GM08714 (cell line): ENCODE results near the gene PCDH17.

ENCODE experiments used
- H3K4me3 ChIP-seq: fragments of 200-500 bp; sonication (Bioruptor generic); 2 replicates; pipeline ENCODE4 v1.5.1; 2014; ENCODE audit warnings: mild to moderate bottlenecking, low read length, inconsistent platforms
- ZNF274 ChIP-seq: IDR thresholded peaks from 2 replicates; pipeline ENCODE4 v1.6.1; 2012; ENCODE audit warnings: mild to moderate bottlenecking, low read depth, low read length

Gene PCDH17

DNA sequence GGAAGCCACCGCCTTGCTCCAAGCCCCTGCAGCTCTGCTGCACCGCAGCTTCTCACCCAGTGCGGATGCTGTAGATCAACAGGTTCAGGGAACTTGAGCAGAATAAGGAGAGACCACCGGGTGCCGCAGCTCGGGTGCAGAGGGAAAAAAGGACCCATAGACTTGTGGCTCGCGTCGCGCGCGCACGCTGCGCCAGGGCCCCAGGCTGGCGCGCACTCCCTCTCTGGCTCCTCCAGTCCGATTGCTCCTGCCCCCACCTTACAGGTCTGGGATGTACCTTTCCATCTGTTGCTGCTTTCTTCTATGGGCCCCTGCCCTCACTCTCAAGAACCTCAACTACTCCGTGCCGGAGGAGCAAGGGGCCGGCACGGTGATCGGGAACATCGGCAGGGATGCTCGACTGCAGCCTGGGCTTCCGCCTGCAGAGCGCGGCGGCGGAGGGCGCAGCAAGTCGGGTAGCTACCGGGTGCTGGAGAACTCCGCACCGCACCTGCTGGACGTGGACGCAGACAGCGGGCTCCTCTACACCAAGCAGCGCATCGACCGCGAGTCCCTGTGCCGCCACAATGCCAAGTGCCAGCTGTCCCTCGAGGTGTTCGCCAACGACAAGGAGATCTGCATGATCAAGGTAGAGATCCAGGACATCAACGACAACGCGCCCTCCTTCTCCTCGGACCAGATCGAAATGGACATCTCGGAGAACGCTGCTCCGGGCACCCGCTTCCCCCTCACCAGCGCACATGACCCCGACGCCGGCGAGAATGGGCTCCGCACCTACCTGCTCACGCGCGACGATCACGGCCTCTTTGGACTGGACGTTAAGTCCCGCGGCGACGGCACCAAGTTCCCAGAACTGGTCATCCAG is 964 bp downstream of the PCDH17 start:
- peak overlapping the region; percentile 39; the same call in 1 of the 2 replicates for H3K4me3 ChIP-seq
- TF ChIP-seq ZNF274 = no peak

DNA sequence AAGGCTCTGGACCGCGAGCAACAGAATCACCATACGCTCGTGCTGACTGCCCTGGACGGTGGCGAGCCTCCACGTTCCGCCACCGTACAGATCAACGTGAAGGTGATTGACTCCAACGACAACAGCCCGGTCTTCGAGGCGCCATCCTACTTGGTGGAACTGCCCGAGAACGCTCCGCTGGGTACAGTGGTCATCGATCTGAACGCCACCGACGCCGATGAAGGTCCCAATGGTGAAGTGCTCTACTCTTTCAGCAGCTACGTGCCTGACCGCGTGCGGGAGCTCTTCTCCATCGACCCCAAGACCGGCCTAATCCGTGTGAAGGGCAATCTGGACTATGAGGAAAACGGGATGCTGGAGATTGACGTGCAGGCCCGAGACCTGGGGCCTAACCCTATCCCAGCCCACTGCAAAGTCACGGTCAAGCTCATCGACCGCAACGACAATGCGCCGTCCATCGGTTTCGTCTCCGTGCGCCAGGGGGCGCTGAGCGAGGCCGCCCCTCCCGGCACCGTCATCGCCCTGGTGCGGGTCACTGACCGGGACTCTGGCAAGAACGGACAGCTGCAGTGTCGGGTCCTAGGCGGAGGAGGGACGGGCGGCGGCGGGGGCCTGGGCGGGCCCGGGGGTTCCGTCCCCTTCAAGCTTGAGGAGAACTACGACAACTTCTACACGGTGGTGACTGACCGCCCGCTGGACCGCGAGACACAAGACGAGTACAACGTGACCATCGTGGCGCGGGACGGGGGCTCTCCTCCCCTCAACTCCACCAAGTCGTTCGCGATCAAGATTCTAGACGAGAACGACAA is 1.8 kb downstream of the PCDH17 start:
- no peak overlapping the region for H3K4me3 ChIP-seq

DNA sequence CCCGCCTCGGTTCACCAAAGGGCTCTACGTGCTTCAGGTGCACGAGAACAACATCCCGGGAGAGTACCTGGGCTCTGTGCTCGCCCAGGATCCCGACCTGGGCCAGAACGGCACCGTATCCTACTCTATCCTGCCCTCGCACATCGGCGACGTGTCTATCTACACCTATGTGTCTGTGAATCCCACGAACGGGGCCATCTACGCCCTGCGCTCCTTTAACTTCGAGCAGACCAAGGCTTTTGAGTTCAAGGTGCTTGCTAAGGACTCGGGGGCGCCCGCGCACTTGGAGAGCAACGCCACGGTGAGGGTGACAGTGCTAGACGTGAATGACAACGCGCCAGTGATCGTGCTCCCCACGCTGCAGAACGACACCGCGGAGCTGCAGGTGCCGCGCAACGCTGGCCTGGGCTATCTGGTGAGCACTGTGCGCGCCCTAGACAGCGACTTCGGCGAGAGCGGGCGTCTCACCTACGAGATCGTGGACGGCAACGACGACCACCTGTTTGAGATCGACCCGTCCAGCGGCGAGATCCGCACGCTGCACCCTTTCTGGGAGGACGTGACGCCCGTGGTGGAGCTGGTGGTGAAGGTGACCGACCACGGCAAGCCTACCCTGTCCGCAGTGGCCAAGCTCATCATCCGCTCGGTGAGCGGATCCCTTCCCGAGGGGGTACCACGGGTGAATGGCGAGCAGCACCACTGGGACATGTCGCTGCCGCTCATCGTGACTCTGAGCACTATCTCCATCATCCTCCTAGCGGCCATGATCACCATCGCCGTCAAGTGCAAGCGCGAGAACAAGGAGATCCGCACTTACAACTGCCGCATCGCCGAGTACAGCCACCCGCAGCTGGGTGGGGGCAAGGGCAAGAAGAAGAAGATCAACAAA is 2.6 kb downstream of the PCDH17 start:
- TF ChIP-seq ZNF274 = no peak
- H3K4me3 ChIP-seq = no peak overlapping the region

More for the DNA sequence above, 1.8 kb downstream of the PCDH17 start:
- no peak for TF ChIP-seq ZNF274

DNA sequence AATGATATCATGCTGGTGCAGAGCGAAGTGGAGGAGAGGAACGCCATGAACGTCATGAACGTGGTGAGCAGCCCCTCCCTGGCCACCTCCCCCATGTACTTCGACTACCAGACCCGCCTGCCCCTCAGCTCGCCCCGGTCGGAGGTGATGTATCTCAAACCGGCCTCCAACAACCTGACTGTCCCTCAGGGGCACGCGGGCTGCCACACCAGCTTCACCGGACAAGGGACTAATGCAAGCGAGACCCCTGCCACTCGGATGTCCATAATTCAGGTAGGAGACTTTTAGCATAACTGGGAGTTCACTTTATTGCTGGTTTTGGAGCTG is 3.3 kb downstream of the PCDH17 start:
- H3K4me3 ChIP-seq = no peak overlapping the region
- TF ChIP-seq ZNF274 = no peak

DNA sequence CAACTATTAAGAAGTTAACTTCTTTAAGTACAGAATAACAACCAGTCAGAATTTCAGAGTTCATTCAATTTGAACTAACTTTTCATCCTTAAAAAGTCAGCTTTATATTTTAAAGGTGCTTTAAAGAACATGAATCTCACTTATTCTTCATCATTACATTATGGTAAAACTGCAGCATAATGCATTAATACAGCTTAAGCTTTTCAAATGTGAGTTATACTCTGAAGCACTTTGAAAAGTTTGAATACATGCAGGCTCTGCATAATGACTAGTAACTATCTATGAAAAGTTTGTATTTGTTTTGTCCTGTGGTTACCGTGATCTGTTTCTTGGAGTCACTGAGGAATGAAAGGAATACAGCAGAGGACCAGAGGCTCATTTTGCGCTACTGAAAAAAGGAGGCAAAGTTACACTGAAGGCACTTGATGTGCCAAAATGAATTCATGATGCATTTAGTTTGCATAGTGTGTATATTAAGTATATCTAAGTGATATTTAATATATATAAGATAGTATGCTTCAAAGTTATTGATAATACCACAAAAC is 4.1 kb downstream of the PCDH17 start:
- TF ChIP-seq ZNF274 = no peak
- H3K4me3 ChIP-seq = no peak overlapping the region

DNA sequence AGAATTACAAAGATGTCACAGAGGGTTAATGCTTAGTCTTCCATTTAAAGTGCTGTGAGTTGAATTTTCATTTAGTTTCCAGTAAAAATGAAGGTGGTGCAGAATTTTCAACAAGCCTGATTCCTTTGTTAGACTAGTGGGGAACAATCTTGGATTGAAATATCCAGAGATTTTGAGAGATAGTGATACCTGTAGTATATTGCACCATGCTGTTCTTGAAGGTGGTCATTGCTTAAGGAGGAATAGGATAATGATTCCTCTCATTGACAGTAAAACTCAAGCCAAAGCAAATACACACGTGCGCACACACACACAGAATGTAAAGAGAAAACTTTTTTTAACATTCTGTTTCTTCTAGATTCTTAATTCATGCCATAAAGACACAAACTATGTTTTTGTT is 5.3 kb downstream of the PCDH17 start:
- TF ChIP-seq ZNF274 = no peak
- H3K4me3 ChIP-seq = no peak overlapping the region

DNA sequence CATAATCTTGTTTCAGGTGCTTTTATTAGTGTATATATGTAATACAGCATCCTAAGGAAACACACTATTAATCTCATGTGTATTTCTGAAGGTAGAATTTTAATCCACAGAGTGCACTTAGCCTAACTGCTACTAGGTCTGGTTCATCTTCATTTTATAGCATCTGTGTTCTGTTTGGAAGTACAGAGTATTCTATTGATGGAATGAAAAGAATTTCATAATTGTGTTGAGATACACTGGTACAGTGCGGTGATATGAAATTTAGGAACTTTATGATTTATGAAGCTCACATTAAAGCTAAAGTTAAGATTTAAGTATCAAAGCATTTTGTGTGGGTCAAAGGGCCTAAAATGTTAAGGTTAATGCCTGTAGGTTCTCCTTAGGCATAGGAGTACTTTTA is 6.0 kb downstream of the PCDH17 start:
- H3K4me3 ChIP-seq = no peak overlapping the region
- TF ChIP-seq ZNF274 = no peak

DNA sequence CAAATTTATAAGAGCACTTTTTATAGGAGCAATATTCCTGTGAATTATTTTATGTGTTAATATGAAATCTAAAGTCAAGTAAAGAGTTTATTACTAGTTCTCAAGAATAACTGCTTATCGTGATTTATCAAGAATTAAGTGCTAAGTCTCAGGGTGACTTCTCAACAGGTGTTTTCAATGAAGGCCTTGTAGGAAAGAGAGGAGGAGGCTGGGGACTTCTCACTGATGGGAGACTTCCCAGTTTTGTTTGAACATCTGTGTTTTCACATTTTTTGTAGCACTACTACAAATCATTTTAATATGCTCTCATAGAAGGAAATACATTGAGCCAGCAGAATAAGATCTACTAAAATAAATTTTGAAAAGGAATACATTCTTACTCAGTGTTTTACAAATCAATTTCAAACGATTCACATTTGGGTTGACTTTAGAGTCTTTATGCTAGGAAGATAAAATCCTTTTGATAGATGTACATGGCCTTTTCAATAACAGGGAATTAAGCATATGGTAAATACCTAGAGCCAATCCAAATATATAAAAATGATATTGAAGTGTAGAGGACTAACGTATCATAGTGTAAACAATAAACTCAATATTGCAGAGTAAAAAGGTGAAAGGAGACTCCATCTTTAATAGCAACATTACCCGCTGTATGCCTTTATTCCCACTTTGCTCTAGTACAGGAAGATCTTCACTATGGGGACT is 6.8 kb downstream of the PCDH17 start:
- H3K4me3 ChIP-seq = no peak overlapping the region
- no peak for TF ChIP-seq ZNF274

DNA sequence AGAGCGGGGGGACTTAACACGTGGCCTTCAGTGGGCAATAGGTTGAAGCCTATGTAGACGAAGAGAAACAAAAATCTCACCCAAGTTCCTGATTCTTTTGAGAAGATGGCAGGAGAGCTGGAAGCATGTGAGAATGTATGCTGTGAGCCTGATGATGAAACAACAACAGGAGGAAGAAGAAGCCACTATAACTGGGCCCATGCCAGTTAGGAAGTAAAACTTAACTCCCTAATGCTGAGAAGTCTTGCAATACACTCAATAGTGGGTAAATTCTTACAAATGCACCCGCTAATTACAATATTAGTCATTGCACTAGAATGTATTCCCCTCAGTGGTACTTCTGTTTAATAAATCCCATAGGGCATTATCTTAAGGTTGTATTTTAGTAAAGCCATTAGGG is 9.1 kb downstream of the PCDH17 start:
- no peak for TF ChIP-seq ZNF274
- no peak overlapping the region for H3K4me3 ChIP-seq

DNA sequence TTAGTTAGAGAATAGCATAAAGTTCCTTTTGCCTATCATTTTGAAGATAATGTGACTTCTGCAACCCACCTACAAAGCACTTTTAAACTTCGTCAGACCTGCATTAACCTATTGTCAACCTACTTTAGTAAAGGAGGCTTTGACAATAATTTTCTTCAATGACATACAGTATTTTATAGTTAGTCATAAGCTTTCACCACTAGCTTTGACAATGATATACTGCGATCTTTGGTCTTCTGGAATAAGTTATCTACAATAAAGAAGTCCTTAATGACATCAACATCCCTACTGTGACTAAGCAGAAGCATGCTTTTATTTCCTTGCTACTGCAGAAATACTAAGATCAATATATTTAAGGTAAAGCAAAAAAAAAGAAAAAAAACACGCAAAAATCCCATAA is 9.5 kb downstream of the PCDH17 start:
- H3K4me3 ChIP-seq = no peak overlapping the region
- no peak for TF ChIP-seq ZNF274

DNA sequence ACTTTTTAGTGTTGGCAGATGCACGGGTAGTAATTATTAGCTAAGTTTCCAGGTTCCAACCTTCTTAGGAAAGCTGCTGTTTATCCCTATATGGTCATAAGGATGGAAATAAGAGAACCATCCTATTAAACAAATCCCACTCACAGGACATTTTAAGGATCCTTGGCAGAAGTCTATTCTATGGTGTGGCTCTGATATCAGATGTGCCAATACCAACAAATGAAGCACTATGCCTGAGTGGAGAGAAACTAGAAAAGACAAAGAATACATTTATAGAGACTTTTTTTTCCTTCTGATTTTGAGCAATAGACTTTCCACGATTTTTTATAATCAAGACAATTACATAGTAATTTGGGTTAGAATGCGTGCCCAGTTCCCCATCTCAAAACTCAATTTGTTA is 12.6 kb downstream of the PCDH17 start:
- TF ChIP-seq ZNF274 = no peak

DNA sequence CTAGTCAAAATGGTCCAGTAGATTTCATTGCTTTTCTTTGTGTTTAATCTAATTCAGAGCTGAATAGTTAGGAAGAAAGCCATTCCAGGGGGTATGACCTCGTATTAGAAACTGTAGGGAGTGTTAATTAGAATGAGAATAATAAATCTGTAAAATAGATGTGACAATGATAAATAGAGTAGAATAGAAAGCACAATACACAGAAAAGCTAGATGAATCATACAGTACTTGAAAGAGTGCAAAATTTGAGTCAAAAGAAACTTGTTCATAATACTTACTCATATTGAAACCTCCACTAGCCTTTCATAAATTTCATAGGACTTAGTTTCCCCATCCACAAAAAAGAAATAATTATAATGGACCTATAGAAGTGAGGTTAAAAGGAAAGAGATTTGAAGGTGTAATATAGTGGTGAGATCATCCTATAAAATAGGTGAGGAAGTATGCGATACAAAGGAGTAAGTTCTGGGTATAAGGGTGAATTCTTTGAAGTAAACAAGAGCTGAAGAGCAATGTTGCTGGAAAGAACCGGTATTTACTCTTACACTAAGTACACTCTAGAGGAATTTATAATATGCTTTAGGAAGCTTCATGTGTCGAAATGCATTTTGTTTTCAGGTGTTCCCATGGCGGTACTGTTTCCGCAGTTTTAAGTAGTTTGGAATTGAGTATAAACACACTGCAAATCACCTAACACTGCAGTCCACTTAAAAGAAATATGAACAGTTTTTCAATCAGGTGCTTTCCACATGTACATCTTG is 21.9 kb downstream of the PCDH17 start:
- TF ChIP-seq ZNF274 = no peak
- no peak overlapping the region for H3K4me3 ChIP-seq

More for the DNA sequence above, 12.6 kb downstream of the PCDH17 start:
- no peak overlapping the region for H3K4me3 ChIP-seq

DNA sequence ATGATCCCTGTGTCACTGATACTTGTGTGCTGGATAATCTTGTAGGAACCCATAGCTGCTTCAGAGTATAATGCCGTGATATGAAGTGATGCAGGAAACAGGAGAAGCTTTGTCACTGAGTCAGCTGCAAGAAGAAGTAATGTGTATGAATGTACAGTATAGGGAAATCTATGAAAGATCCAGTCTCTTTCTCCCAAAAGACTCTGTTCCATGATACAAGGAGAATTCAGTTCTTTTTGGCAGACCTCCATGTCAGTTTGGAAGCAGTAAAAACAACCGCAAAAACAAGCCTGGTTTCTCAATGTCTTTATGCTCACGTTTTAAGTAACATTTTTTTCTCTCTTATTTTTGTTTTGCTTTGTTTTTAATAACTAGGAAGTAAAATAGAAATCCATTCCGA is 33.9 kb downstream of the PCDH17 start:
- no peak for TF ChIP-seq ZNF274
- H3K4me3 ChIP-seq = no peak overlapping the region
